A549 (cell line): ENCODE results near the gene PRKD1. TPM values are rescaled to one million over a fixed set of nuclear protein-coding genes. Genes with fewer than 3 reads are reported as not detected.

ENCODE experiments used
- ATAC-seq, 2 experiments: fragments of 200-7000 bp in 1 of 2; fragments of >200 bp in 1 of 2; cut with Nextera tagmentation in 1 of 2; cut with Tn5 transposase in 1 of 2; 3 replicates each; pipeline versions ENCODE4 v1.8.0 to v1.9.1; 2018 to 2020; ENCODE audit warnings: mild to moderate bottlenecking in 1 of 2, moderate library complexity in 1 of 2
- CTCF ChIA-PET: fragments of 300-600 bp; sonication (Branson Sonifier 250); formaldehyde crosslinking; extraction: SDS; loops from one replicate; lab custom pipeline; 2021; ENCODE audit warnings: antibody characterized with exemption, inconsistent platforms; lab: Yijun Ruan, JAX
- POLR2A ChIA-PET: fragments of 350-600 bp; formaldehyde crosslinking; extraction: SDS; loops from one replicate; lab custom pipeline; 2021; ENCODE audit warnings: antibody characterized with exemption, inconsistent platforms; lab: Yijun Ruan, JAX
- DNase-seq, 2 experiments: peaks; one replicate each; pipeline versions ENCODE4 v3.0.0 to v3.0.0-alpha.2; 2011 to 2016; ENCODE audit warnings: low read depth in 1 of 2, low spot score in 1 of 2
- FAIRE-seq: peaks from 2 replicates; lab custom pipeline; 2011; peaks lifted over from hg19 to GRCh38; lab: Jason Lieb, UNC
- H3K27ac ChIP-seq, 2 experiments: fragments of >200 bp; sonication (Bioruptor Twin); formaldehyde crosslinking; 3 replicates each; pipeline ENCODE4 v1.5.1; 2016 to 2017
- H3K4me1 ChIP-seq: fragments of >200 bp; sonication (Bioruptor Twin); formaldehyde crosslinking; 3 replicates; pipeline ENCODE4 v1.6.1; 2016
- H3K4me2 ChIP-seq: fragments of >200 bp; sonication (Bioruptor Twin); formaldehyde crosslinking; 3 replicates; pipeline ENCODE4 v1.6.1; 2016
- H3K4me3 ChIP-seq: fragments of >200 bp; sonication (Bioruptor Twin); formaldehyde crosslinking; 3 replicates; pipeline ENCODE4 v1.5.1; 2016
- H3K9me3 ChIP-seq: fragments of >200 bp; sonication (Bioruptor Twin); formaldehyde crosslinking; 3 replicates; pipeline ENCODE4 v1.6.1; 2016
- ATOH8 ChIP-seq: fragments of 250-450 bp; sonication (Bioruptor Pico); IDR thresholded peaks from 2 replicates; pipeline ENCODE4 v1.5.0; 2020; ENCODE audit warnings: low read depth, mild to moderate bottlenecking, moderate library complexity
- CBX2 ChIP-seq: fragments of 200-600 bp; sonication (generic); IDR thresholded peaks from 2 replicates; pipeline ENCODE4 v1.6.1; 2016; ENCODE audit warnings: low read depth, mild to moderate bottlenecking, borderline replicate concordance
- CTCF ChIP-seq: fragments of >200 bp; sonication (Bioruptor Twin); formaldehyde crosslinking; IDR thresholded peaks from 3 replicates; pipeline ENCODE4 v1.5.1; 2016
- EHF ChIP-seq: fragments of 250-450 bp; sonication (Bioruptor Pico); IDR thresholded peaks from 2 replicates; pipeline ENCODE4 v1.5.0; 2020; ENCODE audit warnings: mild to moderate bottlenecking
- EHMT2 ChIP-seq: fragments of 200-600 bp; sonication (generic); IDR thresholded peaks from 2 replicates; pipeline ENCODE4 v1.6.1; 2016; ENCODE audit warnings: antibody characterized with exemption, low read depth, mild to moderate bottlenecking, moderate library complexity
- EP300 ChIP-seq, 2 experiments: fragments of >200 bp; sonication (Bioruptor Twin); formaldehyde crosslinking; IDR thresholded peaks; 2 replicates in 1 of 2; 3 replicates in 1 of 2; pipeline ENCODE4 v1.6.1; 2016 to 2017
- ESRRA ChIP-seq: fragments of 150-350 bp; IDR thresholded peaks from 2 replicates; pipeline ENCODE4 v1.6.1; 2014; ENCODE audit warnings: mild to moderate bottlenecking, low read length, borderline replicate concordance
- FOSB ChIP-seq: fragments of 250-450 bp; sonication (Bioruptor Pico); IDR thresholded peaks from 2 replicates; pipeline ENCODE4 v1.5.0; 2020; ENCODE audit warnings: mild to moderate bottlenecking, moderate library complexity
- FOXS1 ChIP-seq: fragments of 250-450 bp; sonication (Bioruptor Pico); IDR thresholded peaks from 2 replicates; pipeline ENCODE4 v1.5.0; 2020; ENCODE audit warnings: mild to moderate bottlenecking, moderate library complexity
- HOXA7 ChIP-seq: fragments of 250-450 bp; sonication (Bioruptor Pico); IDR thresholded peaks from 2 replicates; pipeline ENCODE4 v1.5.0; 2020; ENCODE audit warnings: mild to moderate bottlenecking, moderate library complexity
- KDM5A ChIP-seq: fragments of 200-600 bp; sonication (generic); IDR thresholded peaks from 2 replicates; pipeline ENCODE4 v1.6.1; 2016; ENCODE audit warnings: antibody characterized with exemption, mild to moderate bottlenecking
- MAFK ChIP-seq: fragments of 450-650 bp; IDR thresholded peaks from 2 replicates; pipeline ENCODE4 v1.6.1; 2014; ENCODE audit not compliant: partially characterized antibody
- NFE2L2 ChIP-seq: fragments of 150-350 bp; conservative IDR thresholded peaks from 2 replicates; pipeline ENCODE4 v1.6.1; 2014; ENCODE audit warnings: low read length
- PBX3 ChIP-seq: IDR thresholded peaks from 2 replicates; pipeline ENCODE4 v1.6.1; 2012
- RAD21 ChIP-seq, 2 experiments: fragments of >200 bp in 1 of 2; sonication (Bioruptor Twin) in 1 of 2; formaldehyde crosslinking in 1 of 2; IDR thresholded peaks in 1 of 2; conservative IDR thresholded peaks in 1 of 2; 2 replicates in 1 of 2; 3 replicates in 1 of 2; pipeline ENCODE4 v1.6.1; 2012 to 2018; ENCODE audit warnings: inconsistent platforms in 1 of 2
- RCOR1 ChIP-seq: fragments of 150-350 bp; IDR thresholded peaks from 2 replicates; pipeline ENCODE4 v1.6.1; 2014; ENCODE audit warnings: antibody characterized with exemption, low read length, low read depth
- RNF2 ChIP-seq: fragments of 200-600 bp; sonication (generic); IDR thresholded peaks from 2 replicates; pipeline ENCODE4 v1.6.1; 2016; ENCODE audit warnings: low read depth, mild to moderate bottlenecking, antibody characterized with exemption, moderate library complexity, borderline replicate concordance
- ZC3H11A ChIP-seq: fragments of 450-650 bp; IDR thresholded peaks from 2 replicates; pipeline ENCODE4 v1.6.1; 2014; ENCODE audit warnings: antibody characterized with exemption, mild to moderate bottlenecking
- WGBS: methylation state at CpG from one replicate; pipeline ENCODE4 v1.1.6; 2017; ENCODE audit errors: missing lambda C conversion rate; 5-methylcytosine and 5-hydroxymethylcytosine counted together
- polyA plus RNA-seq, 4 experiments: library from polyadenylated mRNA; depleted of rRNA in 3 of 4; stranded (reverse); fragments of >200 nt; fragmentation: RNase III in 1 of 4; extraction: RNeasy Plus Mini Kit Qiagen cat#74134 plus additional on column Dnase treatment in 1 of 4; gene quantifications; 2 replicates in 3 of 4; 3 replicates in 1 of 4; pipeline ENCODE4 v1.2.3, GENCODE V29; 2011 to 2017

PRKD1 gene
- polyA plus RNA-seq, 2 of the 4 experiments (the other 2 are of a cell fraction) = 3.0 to 7.8 TPM

- FAIRE-seq (no peak), DNase-seq (no peak), ATAC-seq (no peak)
- Histone ChIP-seq H3K9me3 (no peaks in the 10 kb centered on the region), H3K27ac (no peak overlapping the region), H3K4me2 (no peak overlapping the region), H3K4me1 (peaks cover 14% of the 10 kb centered on the region; the same call in 1 of the 3 replicates), H3K4me3 (no peak overlapping the region)
- 75% methylated on average over 7 of the region's 7 CpGs for WGBS
- ChIA-PET POLR2A (no interaction called here), CTCF (no interaction called here)
- TF ChIP-seq RNF2 = no peak
- TF ChIP-seq HOXA7 = no peak
- TF ChIP-seq EP300 (IDR thresholded peaks at IDR 0.05) = no peak
- no peak for TF ChIP-seq ATOH8 (CRISPR knock-in tag)
- no peak for TF ChIP-seq FOXS1
- no peak for TF ChIP-seq KDM5A
- TF ChIP-seq EHF = no peak
- TF ChIP-seq FOSB (CRISPR knock-in tag) = no peak
- TF ChIP-seq ZC3H11A = no peak
- no peak for TF ChIP-seq ESRRA
- TF ChIP-seq NFE2L2 = no peak
- no peak for TF ChIP-seq CBX2
- no peak for TF ChIP-seq EHMT2
- no peak for TF ChIP-seq RCOR1
- no peak for TF ChIP-seq MAFK
Measured at GRCh38 chr14:29587761-29588470, 339.7 kb downstream of the PRKD1 start.

GRCh38 chr14:29587046-29587445 lies 340.6 kb downstream of the PRKD1 start:
- ChIA-PET POLR2A (no interaction called here), CTCF (no interaction called here)

More at GRCh38 chr14:29587046-29587445, 340.6 kb downstream of the PRKD1 start:
- ATAC-seq = no peak
- Histone ChIP-seq H3K4me2 (no peak overlapping the region), H3K27ac (no peak overlapping the region), H3K9me3 (no peaks in the 10 kb centered on the region), H3K4me1 (peaks cover 14% of the 10 kb centered on the region; the same call in 1 of the 3 replicates), H3K4me3 (no peak overlapping the region)
- DNase-seq = no peak
- 53% methylated on average over 2 of the region's 2 CpGs for WGBS
- FAIRE-seq = no peak
- TF ChIP-seq RCOR1 (no peak), PBX3 (no peak), EHF (no peak), NFE2L2 (no peak), CTCF (no peak), RAD21 (conservative IDR thresholded peaks at IDR 0.05 in 1 of 2, IDR thresholded peaks at IDR 0.05 in 1 of 2) (no peak)
